Measurements from ENCODE around the gene APOM.

APOM gene

DNA sequence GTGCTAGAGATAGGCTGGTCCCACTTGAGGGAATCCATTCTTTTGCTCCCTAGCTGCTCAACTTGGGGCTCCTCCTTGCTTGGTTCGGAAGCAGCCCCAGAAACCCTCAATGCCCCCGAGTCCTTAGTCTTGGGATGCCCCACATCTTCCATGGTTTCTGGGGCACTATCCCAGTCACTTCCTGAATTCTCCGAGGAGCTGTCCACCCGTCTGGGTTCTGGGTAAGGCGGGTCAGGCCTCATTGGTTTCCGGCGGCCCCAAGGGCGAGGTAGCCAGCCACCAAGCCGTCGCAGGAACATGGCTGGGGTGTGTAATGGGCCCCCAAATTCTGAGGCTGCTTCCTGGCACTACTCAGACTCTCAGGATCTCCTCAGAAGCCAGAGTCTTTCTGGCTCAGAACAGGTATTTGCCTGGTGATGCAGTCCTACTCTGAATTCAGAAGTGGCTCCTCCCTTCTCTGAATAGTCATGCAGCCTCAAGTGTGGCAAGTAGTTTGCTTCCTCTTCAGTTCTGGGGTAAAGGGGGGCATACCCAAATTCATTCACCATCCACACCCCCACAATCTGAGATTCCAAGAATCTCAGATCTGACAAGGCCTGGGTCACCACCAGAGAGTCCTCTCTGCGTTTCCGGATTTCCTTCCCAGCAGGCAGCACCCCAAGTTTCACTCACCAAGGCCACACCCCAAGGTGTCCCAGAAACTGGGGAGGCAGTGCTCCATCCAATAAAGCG, 4.1 kb downstream of the APOM start:
- DNase-seq: no peak

DNA sequence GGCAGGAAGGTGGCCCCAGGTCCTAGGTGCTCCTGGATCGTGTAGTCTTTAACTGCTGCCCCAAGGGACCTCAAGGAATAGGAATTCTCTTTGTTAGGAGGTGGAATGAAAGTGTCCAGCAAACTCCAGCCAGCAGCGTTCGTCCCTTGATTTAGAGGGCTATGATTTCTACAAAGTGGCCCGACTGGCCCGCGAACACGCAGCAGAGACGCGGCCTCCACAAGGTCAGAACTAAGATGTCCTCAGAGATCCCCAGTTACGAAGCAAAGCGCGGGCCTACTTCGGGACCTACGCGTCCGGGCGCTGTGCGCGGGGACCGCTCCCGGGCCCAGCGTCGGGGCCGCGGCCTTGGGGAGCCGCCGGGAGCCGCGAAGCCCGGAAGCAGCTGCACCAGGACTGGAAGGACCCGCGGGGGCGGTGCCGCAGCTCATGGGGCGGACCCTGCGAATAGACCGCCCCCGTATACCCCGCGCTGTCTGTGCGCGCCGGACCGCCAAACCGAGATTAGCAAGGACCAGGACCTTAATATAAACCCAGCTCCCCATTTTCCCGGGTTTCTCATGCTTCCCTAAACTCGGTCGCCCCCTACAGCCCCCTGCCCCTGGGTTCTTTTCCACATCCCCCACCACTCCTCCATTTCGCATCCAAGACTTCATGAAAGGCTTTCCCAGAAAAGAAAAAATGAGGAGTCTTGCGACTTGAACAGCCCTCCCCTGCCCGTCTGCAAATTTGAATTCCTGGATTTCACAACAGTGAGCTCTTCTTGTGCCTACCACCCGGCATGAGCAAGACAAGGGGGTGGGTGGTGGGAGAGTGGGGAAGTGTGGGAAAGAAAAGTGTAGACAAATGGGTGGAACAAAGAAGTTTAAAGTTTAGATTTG, 4.9 kb downstream of the APOM start, which contains the start of gene C6orf47:
TSS of gene C6orf47 (minus strand) at position 398 of the 881 bp plus-strand sequence. CDS start 831 bp downstream, outside the sequence.
- peak; percentile 61 for DNase-seq

DNA sequence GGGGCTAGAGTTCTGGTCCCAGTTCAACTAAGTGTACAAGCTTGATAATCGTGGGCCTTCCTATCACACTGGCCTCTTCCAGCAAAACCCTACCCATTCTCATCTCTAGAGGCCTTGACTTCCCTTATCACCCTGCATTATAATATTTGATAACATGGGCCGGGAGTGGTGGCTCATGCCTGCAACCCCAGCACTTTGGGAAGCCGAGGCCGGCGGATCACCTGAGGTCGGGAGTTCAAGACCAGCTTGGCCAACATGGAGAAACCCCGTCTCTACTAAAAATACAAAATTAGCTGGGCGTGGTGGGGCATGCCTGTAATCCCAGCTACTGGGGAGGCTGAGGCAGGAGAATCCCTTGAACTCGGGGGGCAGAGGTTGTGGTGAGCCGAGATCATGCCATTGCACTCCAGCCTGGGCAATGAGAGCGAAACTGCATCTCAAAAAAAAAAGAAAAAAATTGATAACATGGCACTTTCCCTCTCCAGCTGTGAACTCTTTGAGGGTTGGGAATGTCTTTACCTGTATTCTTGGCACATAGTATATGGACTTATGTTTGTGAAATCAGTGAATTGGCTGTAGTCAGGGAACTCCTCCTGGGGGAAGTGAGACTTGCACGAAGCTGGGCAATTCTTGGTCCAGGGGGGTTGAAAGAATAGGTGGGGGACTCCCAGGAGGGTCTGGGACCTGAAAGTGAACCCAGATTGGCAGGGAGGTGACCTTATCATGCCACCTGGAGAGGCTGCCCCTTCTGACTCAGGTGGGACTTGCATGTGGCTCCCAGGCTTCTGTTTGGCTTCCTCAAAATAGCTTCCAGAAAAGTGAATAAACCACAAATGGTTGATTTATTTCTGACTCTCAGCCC, 5.8 kb downstream of the APOM start:
- no peak for DNase-seq

DNA sequence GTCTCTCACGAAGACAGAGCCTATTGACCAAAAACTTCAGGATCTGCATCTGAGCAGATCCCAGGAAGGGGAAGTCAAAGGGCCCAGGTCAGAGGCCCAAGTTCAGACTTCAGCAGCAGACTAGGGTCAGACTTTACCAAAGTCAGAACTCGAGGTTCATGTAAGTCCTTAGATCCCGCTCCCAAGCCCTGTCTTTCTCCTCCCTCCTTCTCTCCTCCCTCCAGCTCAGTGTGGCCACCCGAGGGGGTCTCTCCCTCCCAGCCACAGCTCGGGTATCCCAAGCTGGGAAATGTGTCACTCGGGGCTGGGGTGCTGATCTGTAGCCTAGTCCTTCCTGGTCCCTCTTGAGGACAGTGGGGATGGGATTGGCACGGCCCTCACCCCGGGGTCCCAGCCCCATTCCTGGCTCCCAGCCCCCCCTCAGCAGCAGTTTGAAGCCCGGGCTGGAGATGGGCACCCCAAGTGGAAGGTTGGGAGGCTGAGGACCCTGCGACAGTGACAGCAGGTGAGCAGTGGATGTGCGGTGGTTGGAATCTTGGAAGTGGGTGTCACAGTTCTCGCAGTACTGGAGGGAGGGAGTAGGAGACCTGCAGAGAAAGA, 6.5 kb downstream of the APOM start:
- no peak for DNase-seq

GRCh38 chr6:31663126-31663960, 7.6 kb downstream of the APOM start:
- DNase-seq: no peak

- DNase-seq: no peak
Observed at GRCh38 chr6:31663961-31664789, 8.5 kb downstream of the APOM start.

DNA sequence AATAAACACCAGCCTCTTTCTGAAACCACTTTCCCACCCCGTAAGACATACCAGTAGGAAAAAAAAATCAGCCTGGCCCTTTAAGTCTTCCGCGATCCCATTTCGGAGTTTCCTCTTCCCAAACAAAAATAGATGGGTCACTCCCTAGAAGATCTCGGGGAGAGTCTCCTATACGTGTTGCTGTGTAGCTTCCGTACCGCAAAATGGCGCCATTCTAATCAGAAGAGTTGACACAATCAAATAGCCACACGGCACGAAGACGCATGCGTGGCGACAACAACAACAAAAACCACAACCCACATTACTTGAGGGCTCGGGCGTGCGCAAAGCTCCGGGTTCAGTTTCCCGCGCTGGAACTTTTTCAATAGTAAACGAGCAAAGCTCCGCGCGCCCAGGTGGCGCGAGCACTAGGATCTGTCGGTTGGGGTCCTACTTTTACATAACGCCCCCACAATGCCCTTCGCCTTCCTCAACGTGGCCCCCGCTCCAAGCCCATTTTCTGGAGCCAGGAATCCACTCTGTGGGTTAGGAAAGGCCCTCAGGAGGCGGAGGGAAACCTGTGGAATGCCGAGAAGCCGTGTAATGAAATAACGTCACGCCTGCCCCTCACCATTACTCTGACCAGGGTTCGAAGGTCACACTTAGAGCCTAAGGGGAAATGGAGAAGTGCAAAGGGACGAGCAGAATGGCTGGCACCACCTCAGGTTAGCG, 9.3 kb downstream of the APOM start, which contains the start of gene GPANK1:
TSS of gene GPANK1 (minus strand) at position 208 of the 711 bp plus-strand sequence. CDS start 519 bp downstream, outside the sequence.
- DNase-seq: peak; percentile 75

DNA sequence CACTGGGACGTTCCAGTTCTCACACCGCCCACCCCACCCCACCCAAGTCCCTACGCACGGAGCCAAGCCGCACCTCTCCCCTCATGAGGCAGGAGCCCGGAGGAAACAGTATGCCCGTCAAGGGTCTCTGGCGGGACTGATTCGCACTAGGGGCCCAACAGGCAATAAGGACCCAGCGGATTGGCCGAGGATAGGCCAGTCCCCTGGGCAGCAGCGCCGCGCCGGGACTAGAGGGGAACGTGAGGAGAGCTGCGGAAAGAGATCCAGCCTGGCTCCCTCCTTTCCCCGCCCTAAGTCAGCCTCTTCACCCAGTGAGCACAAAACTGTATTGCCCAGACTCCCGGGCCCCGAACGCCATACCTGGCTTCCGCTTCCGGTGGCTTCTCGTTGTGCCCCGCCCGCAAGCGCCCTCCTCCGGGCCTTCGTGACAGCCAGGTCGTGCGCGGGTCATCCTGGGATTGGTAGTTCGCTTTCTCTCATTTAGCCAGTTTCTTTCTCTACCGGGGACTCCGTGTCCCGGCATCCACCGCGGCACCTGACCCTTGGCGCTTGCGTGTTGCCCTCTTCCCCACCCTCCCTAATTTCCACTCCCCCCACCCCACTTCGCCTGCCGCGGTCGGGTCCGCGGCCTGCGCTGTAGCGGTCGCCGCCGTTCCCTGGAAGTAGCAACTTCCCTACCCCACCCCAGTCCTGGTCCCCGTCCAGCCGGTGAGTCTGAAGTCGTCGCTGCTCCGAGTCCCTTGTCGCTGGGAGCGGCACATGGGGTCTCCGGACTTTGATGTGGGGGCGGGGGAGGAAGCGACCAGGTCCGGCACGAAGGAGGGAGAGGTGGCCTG, 10.0 kb downstream of the APOM start, which contains the start of gene CSNK2B:
TSS of gene CSNK2B (plus strand) at position 580 of the 836 bp plus-strand sequence. CDS start 752 bp downstream, outside the sequence.
- DNase-seq: peak; percentile 89

DNA sequence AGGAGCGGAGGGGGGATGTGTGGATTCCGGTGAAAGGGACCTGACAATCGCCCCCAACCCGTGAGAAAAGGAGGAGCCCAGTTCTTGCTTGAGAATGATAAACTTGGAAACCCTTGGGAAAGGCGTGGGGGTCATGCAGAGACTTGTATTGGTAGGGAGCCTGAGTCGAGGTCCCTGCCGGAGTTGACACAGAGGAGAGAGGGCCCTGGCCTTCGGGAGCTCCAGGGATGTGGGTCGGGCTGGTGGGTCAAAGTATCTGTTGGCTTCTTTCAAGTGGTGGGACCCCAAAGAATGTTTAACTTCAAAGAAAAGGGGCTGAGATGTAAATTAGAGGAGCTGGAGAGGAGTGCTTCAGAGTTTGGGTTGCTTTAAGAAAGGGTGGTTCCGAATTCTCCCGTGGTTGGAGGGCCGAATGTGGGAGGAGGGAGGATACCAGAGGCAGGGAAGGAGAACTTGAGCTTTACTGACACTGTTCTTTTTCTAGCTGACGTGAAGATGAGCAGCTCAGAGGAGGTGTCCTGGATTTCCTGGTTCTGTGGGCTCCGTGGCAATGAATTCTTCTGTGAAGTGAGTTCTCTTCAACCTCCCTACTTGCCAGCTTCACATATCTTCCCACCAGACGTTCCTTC, 10.8 kb downstream of the APOM start:
- no peak for DNase-seq

GRCh38 chr6:31669676-31670075, 14.0 kb downstream of the APOM start, which contains the start of gene LY6G5B:
TSS of gene LY6G5B (plus strand) at chr6:31669976. CDS start at chr6:31670951, 975 bp downstream.
- DNase-seq: no peak

GRCh38 chr6:31676322-31676903, 20.7 kb downstream of the APOM start:
- no peak for DNase-seq

DNA sequence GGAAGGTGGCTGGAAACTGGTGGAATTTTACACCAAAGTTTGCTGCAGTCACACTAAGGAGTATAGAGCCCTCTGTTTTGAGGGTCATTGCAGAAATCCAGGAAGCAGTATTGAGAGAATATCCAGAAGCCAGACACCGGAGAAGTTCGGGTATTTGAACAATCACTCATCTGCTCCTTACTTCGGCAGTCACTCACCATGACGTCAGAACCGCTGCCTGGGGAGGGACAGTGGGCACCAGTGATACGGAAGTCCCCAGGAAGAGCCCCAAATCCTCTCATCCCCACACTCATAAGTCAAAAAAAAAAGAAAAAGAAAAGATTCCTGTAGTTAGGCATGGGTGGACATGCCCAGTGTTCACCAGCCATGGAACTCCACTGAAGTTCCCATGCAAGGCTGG, 21.2 kb downstream of the APOM start:
- no peak for DNase-seq

- DNase-seq: no peak
Observed at GRCh38 chr6:31677955-31678354, 22.3 kb downstream of the APOM start.

GRCh38 chr6:31680226-31681134, 24.8 kb downstream of the APOM start, which contains the start of gene LY6G5C:
TSS of gene LY6G5C (minus strand) at chr6:31681067. CDS start at chr6:31680373, 694 bp downstream.
- peak; percentile 74 for DNase-seq

DNA sequence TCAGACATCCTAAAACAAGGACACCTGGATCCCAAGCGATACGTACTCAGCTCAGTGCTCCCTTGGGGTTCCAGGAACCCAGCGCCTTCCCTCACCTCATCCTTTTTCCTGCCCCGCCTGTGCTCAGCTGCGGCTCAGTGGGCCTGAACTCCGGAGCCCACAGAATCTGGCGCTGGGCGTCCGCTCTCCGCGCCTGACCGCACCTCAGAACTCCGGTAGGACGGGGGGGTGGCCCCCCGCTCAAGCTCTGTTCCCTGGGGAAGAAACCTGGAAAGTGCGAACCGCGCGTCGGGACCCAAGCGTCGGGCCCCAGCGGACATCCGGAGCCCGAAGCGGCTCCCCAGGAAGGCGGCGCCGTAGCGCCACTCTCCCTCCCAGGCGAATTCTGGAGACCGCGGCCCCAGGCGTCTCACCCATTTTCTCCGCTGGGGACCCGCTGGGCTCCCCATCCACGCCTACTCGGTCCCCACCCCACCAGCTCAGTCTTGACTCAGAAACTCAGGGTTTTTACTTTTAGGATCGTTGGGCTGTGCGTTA, 25.5 kb downstream of the APOM start:
- no peak for DNase-seq

GRCh38 chr6:31683591-31683990, 27.9 kb downstream of the APOM start:
- no peak for DNase-seq

Measured in SHP77 treated with DMSO at 0.1 percent for 48 hours (cell line).